ENCODE measurements around the gene CYP3A7. TPM values are rescaled to one million over a fixed set of nuclear protein-coding genes. Genes with fewer than 3 reads are reported as not detected.
"Not testable (repeated sequence)": the region's sequence is repeated elsewhere in the genome, so short reads cannot be mapped to it uniquely, and the experiment has no call there.

The CYP3A7 gene
- polyA plus RNA-seq, 3 donors: not detected

DNA sequence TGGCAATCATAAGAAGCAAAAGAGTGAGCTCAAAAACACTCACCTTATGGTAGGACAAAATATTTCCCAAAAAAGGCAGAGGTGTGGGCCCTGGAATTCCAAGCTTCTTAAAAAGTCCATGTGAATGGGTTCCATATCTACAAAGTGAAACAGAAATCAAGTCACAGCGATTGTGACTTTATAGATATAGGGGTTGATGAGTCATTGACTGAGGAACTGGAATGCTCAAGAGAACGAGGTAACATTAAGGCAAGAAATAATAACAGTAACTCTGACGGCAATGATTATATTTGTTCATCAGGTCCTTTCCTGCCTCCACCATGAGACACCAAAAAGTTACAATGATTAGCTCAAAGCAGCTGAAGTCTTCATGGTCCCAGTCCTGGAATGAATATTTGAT lies 45.0 kb upstream of the CYP3A7 start:
- intact Hi-C loops (cut with micrococcal nuclease): no loop called here
- H3K27ac ChIP-seq (ENCODE audit: low read depth in 1 of 2, low read length in 2 of 2): no peak overlapping the region
- Mint-ChIP-seq H3K27me3 (ENCODE audit: low read depth in 3 of 3) (peaks cover 5 to 30% (median 8%) of the 10 kb centered on the region in 3 donors), H3K9me3 (peaks cover 0 to 6% (median 1%) of the 10 kb centered on the region in 7 donors), H3K4me3 (no peak overlapping the region), H3K27ac (no peak overlapping the region), H3K4me1 (no peaks in the 10 kb centered on the region), H3K36me3 (no peaks in the 10 kb centered on the region)
- no CpG with 5 or more reads among the region's 3 CpGs for WGBS (ENCODE audit: insufficient coverage)
- no peak overlapping the region for H3K4me3 ChIP-seq (replicated peaks in 1 of 3; ENCODE audit: low read depth in 2 of 3, low read length in 3 of 3)
- H3K4me1 ChIP-seq (ENCODE audit: control insufficient read depth in 1 of 2, insufficient read depth in 2 of 2, low read length in 2 of 2): no peaks in the 10 kb centered on the region
- H3K9me3 ChIP-seq (replicated peaks in 1 of 2; ENCODE audit: control insufficient read depth in 1 of 2, insufficient read depth in 1 of 2, low read length in 2 of 2): no peaks in the 10 kb centered on the region
- no peak overlapping the region for H3K4me2 ChIP-seq (replicated peaks; ENCODE audit: extremely low read depth, low read length, poor library complexity, severe bottlenecking)
- no peak overlapping the region for H3K9ac ChIP-seq (ENCODE audit: insufficient read depth, low read length, poor library complexity, severe bottlenecking)
- no peaks in the 10 kb centered on the region for H4K20me1 ChIP-seq (ENCODE audit: insufficient read depth, low read length)
- H2AFZ ChIP-seq (ENCODE audit: insufficient read depth, low read depth, low read length, poor library complexity, severe bottlenecking): no peak overlapping the region
- H3K79me2 ChIP-seq (ENCODE audit: insufficient read depth, low read length): no peaks in the 10 kb centered on the region
- DNase-seq: no peak
- TF ChIP-seq, protein P1, sequence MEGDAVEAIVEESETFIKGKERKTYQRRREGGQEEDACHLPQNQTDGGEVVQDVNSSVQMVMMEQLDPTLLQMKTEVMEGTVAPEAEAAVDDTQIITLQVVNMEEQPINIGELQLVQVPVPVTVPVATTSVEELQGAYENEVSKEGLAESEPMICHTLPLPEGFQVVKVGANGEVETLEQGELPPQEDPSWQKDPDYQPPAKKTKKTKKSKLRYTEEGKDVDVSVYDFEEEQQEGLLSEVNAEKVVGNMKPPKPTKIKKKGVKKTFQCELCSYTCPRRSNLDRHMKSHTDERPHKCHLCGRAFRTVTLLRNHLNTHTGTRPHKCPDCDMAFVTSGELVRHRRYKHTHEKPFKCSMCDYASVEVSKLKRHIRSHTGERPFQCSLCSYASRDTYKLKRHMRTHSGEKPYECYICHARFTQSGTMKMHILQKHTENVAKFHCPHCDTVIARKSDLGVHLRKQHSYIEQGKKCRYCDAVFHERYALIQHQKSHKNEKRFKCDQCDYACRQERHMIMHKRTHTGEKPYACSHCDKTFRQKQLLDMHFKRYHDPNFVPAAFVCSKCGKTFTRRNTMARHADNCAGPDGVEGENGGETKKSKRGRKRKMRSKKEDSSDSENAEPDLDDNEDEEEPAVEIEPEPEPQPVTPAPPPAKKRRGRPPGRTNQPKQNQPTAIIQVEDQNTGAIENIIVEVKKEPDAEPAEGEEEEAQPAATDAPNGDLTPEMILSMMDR (IDR thresholded peaks at IDR 0.05): no peak
- no peaks in the 10 kb centered on the region for H3K36me3 ChIP-seq (replicated peaks in 1 of 2; ENCODE audit: control insufficient read depth in 1 of 2, insufficient read depth in 2 of 2, low read length in 2 of 2)
- no peaks in the 10 kb centered on the region for H3K27me3 ChIP-seq (ENCODE audit: control insufficient read depth in 2 of 2, insufficient read depth in 2 of 2, low read length in 2 of 2)

DNA sequence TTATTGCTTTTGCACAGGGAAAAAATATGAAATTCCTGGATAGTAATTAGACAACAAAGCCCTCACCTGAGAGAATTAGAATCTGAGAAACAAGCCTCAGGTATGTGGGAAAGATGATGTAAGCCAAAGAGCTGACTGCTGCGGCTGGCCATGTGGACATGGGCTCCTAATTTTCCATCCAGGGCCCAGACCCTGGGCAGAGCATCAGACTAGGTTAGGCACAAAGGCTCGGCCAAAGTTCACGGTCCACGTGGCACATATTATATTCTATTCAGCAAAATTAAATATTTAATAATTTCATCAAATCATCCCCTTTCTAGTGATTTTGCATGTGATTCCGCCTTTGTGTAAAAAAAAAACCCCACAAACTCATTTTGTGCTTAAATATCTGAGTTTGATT lies 43.9 kb upstream of the CYP3A7 start:
- H3K27ac ChIP-seq (ENCODE audit: low read depth in 1 of 2, low read length in 2 of 2): no peak overlapping the region
- H3K4me1 Mint-ChIP-seq: no peaks in the 10 kb centered on the region
- H3K79me2 ChIP-seq (ENCODE audit: insufficient read depth, low read length): no peaks in the 10 kb centered on the region
- H3K4me1 ChIP-seq (ENCODE audit: control insufficient read depth in 1 of 2, insufficient read depth in 2 of 2, low read length in 2 of 2): no peaks in the 10 kb centered on the region
- DNase-seq: no peak
- no peaks in the 10 kb centered on the region for H3K9me3 ChIP-seq (replicated peaks in 1 of 2; ENCODE audit: control insufficient read depth in 1 of 2, insufficient read depth in 1 of 2, low read length in 2 of 2)
- no peak overlapping the region for H3K27ac Mint-ChIP-seq
- no peak overlapping the region for H3K9ac ChIP-seq (ENCODE audit: insufficient read depth, low read length, poor library complexity, severe bottlenecking)
- TF ChIP-seq, protein P1 (IDR thresholded peaks at IDR 0.05): no peak
- WGBS (ENCODE audit: insufficient coverage): 100% methylated on average over 1 of the region's 5 CpGs
- no peak overlapping the region for H3K4me3 Mint-ChIP-seq
- H3K36me3 ChIP-seq (replicated peaks in 1 of 2; ENCODE audit: control insufficient read depth in 1 of 2, insufficient read depth in 2 of 2, low read length in 2 of 2): no peaks in the 10 kb centered on the region
- H3K4me3 ChIP-seq (replicated peaks in 1 of 3; ENCODE audit: low read depth in 2 of 3, low read length in 3 of 3): no peak overlapping the region
- no peaks in the 10 kb centered on the region for H3K36me3 Mint-ChIP-seq
- H3K27me3 Mint-ChIP-seq (ENCODE audit: low read depth in 3 of 3): peaks cover 3 to 31% (median 4%) of the 10 kb centered on the region in 3 donors
- H2AFZ ChIP-seq (ENCODE audit: insufficient read depth, low read depth, low read length, poor library complexity, severe bottlenecking): no peak overlapping the region
- no peaks in the 10 kb centered on the region for H4K20me1 ChIP-seq (ENCODE audit: insufficient read depth, low read length)
- H3K27me3 ChIP-seq (ENCODE audit: control insufficient read depth in 2 of 2, insufficient read depth in 2 of 2, low read length in 2 of 2): no peaks in the 10 kb centered on the region
- H3K9me3 Mint-ChIP-seq: peaks cover 0 to 6% (median 1%) of the 10 kb centered on the region in 7 donors
- intact Hi-C loops (cut with micrococcal nuclease): no loop called here
- H3K4me2 ChIP-seq (replicated peaks; ENCODE audit: extremely low read depth, low read length, poor library complexity, severe bottlenecking): no peak overlapping the region

DNA sequence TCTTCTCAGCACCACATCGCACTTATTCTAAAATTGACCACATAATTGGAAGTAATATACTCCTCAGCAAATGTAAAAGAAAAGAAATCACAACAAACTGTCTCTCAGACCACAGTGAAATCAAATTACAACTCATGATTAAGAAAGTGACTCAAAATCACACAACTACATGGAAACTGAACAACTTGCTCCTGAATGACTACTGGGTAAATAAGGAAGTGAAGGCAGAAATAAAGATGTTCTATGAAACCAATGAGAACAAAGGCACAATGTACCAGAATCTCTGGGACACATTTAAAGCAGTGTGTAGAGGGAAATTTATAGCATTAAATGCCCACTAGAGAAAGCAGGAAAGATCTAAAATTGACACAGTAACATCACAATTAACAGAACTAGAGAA lies 38.4 kb upstream of the CYP3A7 start:
- not testable (repeated sequence) for H3K27me3 ChIP-seq (ENCODE audit: control insufficient read depth in 2 of 2, insufficient read depth in 2 of 2, low read length in 2 of 2); H3K4me1 Mint-ChIP-seq; H3K27ac ChIP-seq (ENCODE audit: low read depth in 1 of 2, low read length in 2 of 2); H3K4me3 ChIP-seq (replicated peaks in 1 of 3; ENCODE audit: low read depth in 2 of 3, low read length in 3 of 3); H3K27ac Mint-ChIP-seq; DNase-seq; H3K9me3 ChIP-seq (replicated peaks in 1 of 2; ENCODE audit: control insufficient read depth in 1 of 2, insufficient read depth in 1 of 2, low read length in 2 of 2); H3K9ac ChIP-seq (ENCODE audit: insufficient read depth, low read length, poor library complexity, severe bottlenecking); H3K36me3 Mint-ChIP-seq; H4K20me1 ChIP-seq (ENCODE audit: insufficient read depth, low read length); H3K4me1 ChIP-seq (ENCODE audit: control insufficient read depth in 1 of 2, insufficient read depth in 2 of 2, low read length in 2 of 2); H3K9me3 Mint-ChIP-seq; H3K79me2 ChIP-seq (ENCODE audit: insufficient read depth, low read length); H3K36me3 ChIP-seq (replicated peaks in 1 of 2; ENCODE audit: control insufficient read depth in 1 of 2, insufficient read depth in 2 of 2, low read length in 2 of 2); H3K4me3 Mint-ChIP-seq; H3K4me2 ChIP-seq (replicated peaks; ENCODE audit: extremely low read depth, low read length, poor library complexity, severe bottlenecking); H2AFZ ChIP-seq (ENCODE audit: insufficient read depth, low read depth, low read length, poor library complexity, severe bottlenecking)
- no CpG with 5 or more reads among the region's 1 CpG for WGBS (ENCODE audit: insufficient coverage)
- peaks cover 8 to 33% (median 17%) of the 10 kb centered on the region in 3 donors for H3K27me3 Mint-ChIP-seq (ENCODE audit: low read depth in 3 of 3)
- intact Hi-C loops (cut with micrococcal nuclease): loop anchor here in 1 of 2 donors (5.0 kb wide), 1 partner anchor 81 kb away; no protein-coding TSS in a partner anchor

Data from CD14-positive monocyte (primary cell).